IMR-90 (cell line): ENCODE measurements around the gene ZNF761.

Experiments
- POLR2A ChIP-seq: IDR thresholded peaks from 2 replicates; pipeline ENCODE4 v1.6.1; 2012; ENCODE audit warnings: mild to moderate bottlenecking, low read depth, low read length
- TF ChIP-seq, protein P1 (sequence below): conservative IDR thresholded peaks from 2 replicates; pipeline ENCODE4 v1.5.1; 2012; ENCODE audit warnings: mild to moderate bottlenecking, low read depth, low read length, improper control_type of control experiment

DNA sequence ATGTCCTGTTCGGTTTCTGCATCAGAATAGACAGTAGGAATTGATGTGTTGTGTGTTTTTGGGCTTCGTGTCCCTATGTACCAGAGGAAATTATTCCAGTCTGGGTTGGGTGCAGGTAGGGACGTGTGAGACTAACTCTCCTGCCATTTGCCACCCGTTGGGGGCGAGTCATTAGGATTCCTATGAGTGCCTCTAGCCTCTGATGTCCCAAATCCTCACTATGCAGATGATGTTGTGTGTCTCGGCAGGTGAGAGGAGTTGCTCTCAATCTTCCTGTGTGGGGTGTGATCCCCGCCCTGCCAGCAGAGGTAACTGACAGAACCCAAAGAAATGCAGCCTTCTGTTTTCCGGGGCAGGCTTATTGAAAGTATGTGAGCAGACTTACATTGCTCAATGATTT lies 74.9 kb downstream of the ZNF761 start:
- TF ChIP-seq, protein P1, sequence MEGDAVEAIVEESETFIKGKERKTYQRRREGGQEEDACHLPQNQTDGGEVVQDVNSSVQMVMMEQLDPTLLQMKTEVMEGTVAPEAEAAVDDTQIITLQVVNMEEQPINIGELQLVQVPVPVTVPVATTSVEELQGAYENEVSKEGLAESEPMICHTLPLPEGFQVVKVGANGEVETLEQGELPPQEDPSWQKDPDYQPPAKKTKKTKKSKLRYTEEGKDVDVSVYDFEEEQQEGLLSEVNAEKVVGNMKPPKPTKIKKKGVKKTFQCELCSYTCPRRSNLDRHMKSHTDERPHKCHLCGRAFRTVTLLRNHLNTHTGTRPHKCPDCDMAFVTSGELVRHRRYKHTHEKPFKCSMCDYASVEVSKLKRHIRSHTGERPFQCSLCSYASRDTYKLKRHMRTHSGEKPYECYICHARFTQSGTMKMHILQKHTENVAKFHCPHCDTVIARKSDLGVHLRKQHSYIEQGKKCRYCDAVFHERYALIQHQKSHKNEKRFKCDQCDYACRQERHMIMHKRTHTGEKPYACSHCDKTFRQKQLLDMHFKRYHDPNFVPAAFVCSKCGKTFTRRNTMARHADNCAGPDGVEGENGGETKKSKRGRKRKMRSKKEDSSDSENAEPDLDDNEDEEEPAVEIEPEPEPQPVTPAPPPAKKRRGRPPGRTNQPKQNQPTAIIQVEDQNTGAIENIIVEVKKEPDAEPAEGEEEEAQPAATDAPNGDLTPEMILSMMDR, result no peak
- TF ChIP-seq POLR2A, result no peak
